T47D (cell line): ENCODE data around the gene SEMA6C.

ENCODE experiments used
- DNase-seq, 2 experiments: peaks; one replicate each; pipeline versions ENCODE4 v3.0.0 to v3.0.0-alpha.2; 2011 to 2012; ENCODE audit warnings: low read depth in 1 of 2, low spot score in 1 of 2
- JUND ChIP-seq: IDR thresholded peaks from 2 replicates; pipeline ENCODE4 v1.6.1; 2012; ENCODE audit warnings: low read depth
- in situ Hi-C: cut with HindIII; loops from 2 replicates; pipeline ENCODE4 v1.10.0; 2016; ENCODE audit warnings: low sequenced_read_pairs, low pct_unique_long_range_greater_than_20kb

Gene SEMA6C

GRCh38 chr1:151085953-151086559 is 60.4 kb downstream of the SEMA6C start:
- in situ Hi-C loops: no loop called here
- no peak for DNase-seq

More at GRCh38 chr1:151085953-151086559, 60.4 kb downstream of the SEMA6C start:
- TF ChIP-seq JUND: no peak
